ENCODE measurements around the gene UGT1A8. TPM values are rescaled to one million over a fixed set of nuclear protein-coding genes. Genes with fewer than 3 reads are reported as not detected.

UGT1A8 gene
- total and polyA plus RNA-seq, 7 donors, result 1.8 to 8.8 (median 7.4) TPM; not detected in 4

DNA sequence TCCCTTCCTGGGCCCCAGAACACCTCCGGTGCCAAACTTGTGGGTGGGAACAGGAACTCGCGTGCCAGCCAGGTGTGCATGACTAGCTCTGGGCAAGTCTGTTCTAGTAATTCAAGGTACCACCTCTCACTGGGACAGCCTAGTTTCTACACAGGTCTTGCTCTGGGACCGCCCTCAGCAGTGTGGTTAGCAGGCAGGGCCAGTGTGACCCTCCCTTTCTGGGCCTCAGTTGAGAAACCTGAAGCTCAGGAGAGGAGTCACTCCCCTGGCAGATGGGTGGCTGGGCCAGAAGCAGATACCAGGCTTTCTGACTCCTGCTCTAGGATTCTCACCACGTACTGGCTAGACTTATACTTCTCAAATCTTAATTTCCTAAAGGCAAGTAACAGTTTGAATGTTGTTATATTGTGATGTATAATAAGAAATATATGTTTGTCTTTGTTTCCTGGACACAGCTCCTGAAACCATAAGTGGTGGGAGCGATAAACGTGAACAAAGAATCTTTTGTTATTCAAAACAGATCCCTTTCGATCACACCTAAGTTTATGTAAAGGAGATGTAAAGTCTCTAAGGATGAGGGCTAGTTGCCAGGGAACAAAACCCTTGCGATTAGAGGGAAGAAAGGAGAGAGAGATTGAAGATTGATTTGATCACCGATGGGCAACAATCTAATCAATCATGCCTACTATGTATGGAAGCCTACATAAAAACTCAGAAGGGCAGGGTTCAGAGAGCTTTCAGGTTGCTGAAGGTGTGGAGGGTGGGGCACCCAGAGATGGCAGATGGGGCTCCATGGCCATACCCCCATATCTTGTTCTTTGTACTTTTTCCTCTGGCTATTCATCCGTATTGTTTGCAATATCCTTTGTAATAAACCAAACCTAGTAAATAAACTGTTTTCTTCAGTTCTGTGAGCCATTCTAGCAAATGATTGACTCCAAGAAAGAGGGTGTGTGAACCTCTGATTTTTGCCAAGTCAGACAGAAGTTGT lies 74.3 kb downstream of the UGT1A8 start:
- Histone ChIP-seq H3K36me3 (no peaks in the 10 kb centered on the region), H3K27me3 (no peaks in the 10 kb centered on the region), H3K27ac (no peak overlapping the region), H3K4me1 (no peaks in the 10 kb centered on the region), H3K9me3 (no peaks in the 10 kb centered on the region), H3K4me3 (no peak overlapping the region)
- no peak for DNase-seq
- WGBS, 2 donors, result 15 to 67% methylated on average over 11 of the region's 11 CpGs
- intact Hi-C loops (cut with DNase I), result no loop called here
- TF ChIP-seq, protein P1, sequence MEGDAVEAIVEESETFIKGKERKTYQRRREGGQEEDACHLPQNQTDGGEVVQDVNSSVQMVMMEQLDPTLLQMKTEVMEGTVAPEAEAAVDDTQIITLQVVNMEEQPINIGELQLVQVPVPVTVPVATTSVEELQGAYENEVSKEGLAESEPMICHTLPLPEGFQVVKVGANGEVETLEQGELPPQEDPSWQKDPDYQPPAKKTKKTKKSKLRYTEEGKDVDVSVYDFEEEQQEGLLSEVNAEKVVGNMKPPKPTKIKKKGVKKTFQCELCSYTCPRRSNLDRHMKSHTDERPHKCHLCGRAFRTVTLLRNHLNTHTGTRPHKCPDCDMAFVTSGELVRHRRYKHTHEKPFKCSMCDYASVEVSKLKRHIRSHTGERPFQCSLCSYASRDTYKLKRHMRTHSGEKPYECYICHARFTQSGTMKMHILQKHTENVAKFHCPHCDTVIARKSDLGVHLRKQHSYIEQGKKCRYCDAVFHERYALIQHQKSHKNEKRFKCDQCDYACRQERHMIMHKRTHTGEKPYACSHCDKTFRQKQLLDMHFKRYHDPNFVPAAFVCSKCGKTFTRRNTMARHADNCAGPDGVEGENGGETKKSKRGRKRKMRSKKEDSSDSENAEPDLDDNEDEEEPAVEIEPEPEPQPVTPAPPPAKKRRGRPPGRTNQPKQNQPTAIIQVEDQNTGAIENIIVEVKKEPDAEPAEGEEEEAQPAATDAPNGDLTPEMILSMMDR (IDR thresholded peaks at IDR 0.05), result no peak
- TF ChIP-seq POLR2AphosphoS5 (IDR thresholded peaks at IDR 0.05), result no peak
- TF ChIP-seq EP300 (IDR thresholded peaks at IDR 0.05), result no peak
- TF ChIP-seq POLR2A (IDR thresholded peaks at IDR 0.05), result no peak

DNA sequence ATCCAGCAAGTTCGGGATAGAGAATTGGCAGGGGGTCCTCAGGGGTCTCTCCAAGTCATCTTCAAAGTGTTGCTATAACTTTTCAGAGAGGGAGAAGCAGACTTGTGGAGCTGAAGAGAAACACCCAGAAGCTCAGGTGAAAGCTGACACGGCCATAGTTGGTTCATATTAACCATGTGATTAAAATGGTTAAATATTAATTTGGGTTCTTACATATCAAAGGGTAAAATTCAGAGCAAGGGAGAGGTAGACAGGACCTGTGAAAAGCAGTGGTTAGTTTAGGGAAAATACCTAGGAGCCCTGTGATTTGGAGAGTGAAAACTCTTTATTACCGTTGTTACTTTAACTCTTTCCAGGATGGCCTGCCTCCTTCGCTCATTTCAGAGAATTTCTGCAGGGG lies 75.2 kb downstream of the UGT1A8 start, which contains the start of gene UGT1A6:
Gene UGT1A6 (plus strand): TSS at position 243 of the 400 bp plus-strand sequence. CDS start 115 bp downstream, at position 358.
- intact Hi-C loops (cut with DNase I), result no loop called here
- WGBS, 2 donors, result 19 to 79% methylated on average over 4 of the region's 4 CpGs
- H3K27ac ChIP-seq, result no peak within 1 kb of the TSS
- DNase-seq, result no peak
- no peaks in the 10 kb centered on the region for H3K4me1 ChIP-seq
- no peak within 1 kb of the TSS for H3K4me3 ChIP-seq
- H3K9me3 ChIP-seq, result no peaks in the 10 kb centered on the region
- no peaks in the 10 kb centered on the region for H3K27me3 ChIP-seq
- TF ChIP-seq, protein P1 (IDR thresholded peaks at IDR 0.05), result no peak
- TF ChIP-seq POLR2A (IDR thresholded peaks at IDR 0.05) (no peak), POLR2AphosphoS5 (IDR thresholded peaks at IDR 0.05) (no peak), EP300 (IDR thresholded peaks at IDR 0.05) (no peak)
- H3K36me3 ChIP-seq, result no peaks in the 10 kb centered on the region

DNA sequence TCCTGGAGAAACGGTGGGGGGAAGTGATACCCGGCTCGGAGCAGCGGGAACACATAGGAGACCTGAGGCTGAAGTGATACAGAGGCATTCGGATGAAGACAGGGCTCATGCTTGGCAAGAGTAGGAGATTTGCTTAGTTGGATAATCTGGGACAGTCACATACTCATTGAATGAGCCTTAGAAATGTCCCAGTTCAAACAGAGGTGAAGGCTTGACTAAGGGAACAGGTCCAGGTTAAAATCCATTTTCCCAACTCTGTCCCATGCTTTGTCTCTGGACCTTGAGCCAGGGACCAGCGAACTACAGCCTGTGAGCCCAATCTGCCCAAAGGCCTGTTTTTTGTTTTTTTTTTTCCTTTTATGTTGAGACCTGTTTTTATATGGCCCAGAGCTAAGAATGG lies 76.5 kb downstream of the UGT1A8 start:
- TF ChIP-seq, protein P1 (IDR thresholded peaks at IDR 0.05), result no peak
- TF ChIP-seq POLR2A (IDR thresholded peaks at IDR 0.05), result no peak
- no peak for TF ChIP-seq POLR2AphosphoS5 (IDR thresholded peaks at IDR 0.05)
- TF ChIP-seq EP300 (IDR thresholded peaks at IDR 0.05), result no peak
- no peaks in the 10 kb centered on the region for H3K9me3 ChIP-seq
- no peaks in the 10 kb centered on the region for H3K27me3 ChIP-seq
- WGBS, 2 donors, result 70 to 81% methylated on average over 6 of the region's 6 CpGs
- DNase-seq, result no peak
- no peaks in the 10 kb centered on the region for H3K36me3 ChIP-seq
- H3K27ac ChIP-seq, result no peak overlapping the region
- H3K4me3 ChIP-seq, result no peak overlapping the region
- intact Hi-C loops (cut with DNase I), result no loop called here
- no peaks in the 10 kb centered on the region for H3K4me1 ChIP-seq

DNA sequence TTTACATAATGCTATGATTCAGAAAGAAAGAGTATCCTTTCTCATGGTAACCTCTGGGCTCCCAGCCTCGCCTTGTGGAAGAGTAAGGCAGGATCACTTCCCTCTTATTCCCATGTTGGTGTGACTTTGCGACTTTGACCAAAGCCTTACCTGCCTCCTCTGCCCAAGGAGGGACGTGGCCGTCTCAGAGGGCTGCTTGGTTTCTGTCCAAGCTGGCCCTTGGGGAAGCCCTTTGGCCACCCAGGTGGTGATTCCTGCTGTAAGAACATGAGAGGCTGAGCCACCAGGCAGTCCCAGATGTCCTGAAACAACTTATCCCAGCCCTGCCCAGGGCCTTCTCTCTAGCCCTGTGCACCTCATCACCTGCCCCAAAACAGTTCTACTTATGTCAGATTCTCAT lies 81.3 kb downstream of the UGT1A8 start:
- H3K27ac ChIP-seq, result no peak overlapping the region
- H3K36me3 ChIP-seq, result no peaks in the 10 kb centered on the region
- intact Hi-C loops (cut with DNase I), result no loop called here
- no peaks in the 10 kb centered on the region for H3K27me3 ChIP-seq
- WGBS, 2 donors, result 80 to 89% methylated on average over 4 of the region's 4 CpGs
- no peaks in the 10 kb centered on the region for H3K9me3 ChIP-seq
- no peak overlapping the region for H3K4me3 ChIP-seq
- no peaks in the 10 kb centered on the region for H3K4me1 ChIP-seq
- no peak for DNase-seq
- no peak for TF ChIP-seq EP300 (IDR thresholded peaks at IDR 0.05)
- TF ChIP-seq POLR2AphosphoS5 (IDR thresholded peaks at IDR 0.05), result no peak
- TF ChIP-seq, protein P1 (IDR thresholded peaks at IDR 0.05), result no peak
- TF ChIP-seq POLR2A (IDR thresholded peaks at IDR 0.05), result no peak

Measured in sigmoid colon (tissue), 7 donors.